Measurements from ENCODE around the gene AMN.

AMN gene

DNA sequence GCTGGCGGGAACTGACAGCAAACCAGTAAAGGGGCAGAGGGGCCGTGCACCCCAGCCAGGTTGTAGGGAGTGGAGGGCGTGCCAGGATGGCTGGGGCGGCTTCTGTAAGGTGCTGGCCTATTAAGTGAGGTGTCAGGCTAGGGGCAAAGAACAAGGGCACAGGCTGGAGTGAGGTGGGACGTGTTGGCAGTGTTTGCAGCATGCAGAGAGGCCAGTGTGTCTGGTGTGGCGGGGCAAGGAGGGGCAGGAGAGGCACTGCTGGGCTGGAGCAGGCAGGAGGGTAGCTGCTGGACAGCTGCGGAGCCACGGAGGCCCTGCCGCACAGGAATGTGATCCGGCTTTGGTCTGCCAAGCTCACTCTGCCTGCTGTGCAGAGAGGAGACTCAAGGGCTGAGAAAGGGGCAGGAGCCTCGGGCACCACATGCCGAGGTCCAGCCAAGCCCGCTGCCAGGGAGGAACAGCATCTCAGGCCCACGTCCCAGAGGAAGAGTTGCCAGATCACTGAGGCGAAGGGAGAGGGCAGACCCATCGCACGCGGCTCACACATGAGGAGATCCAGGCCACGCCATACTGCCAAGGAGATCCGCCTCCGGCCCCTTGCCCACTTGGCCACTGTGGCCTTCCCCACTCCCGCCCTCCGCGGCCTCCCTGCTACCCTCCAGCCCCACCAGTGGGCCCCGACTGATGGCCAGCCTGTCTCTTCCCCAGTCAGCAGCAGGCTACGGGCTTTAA, 46.8 kb downstream of the AMN start:
- DNase-seq, result no peak

DNA sequence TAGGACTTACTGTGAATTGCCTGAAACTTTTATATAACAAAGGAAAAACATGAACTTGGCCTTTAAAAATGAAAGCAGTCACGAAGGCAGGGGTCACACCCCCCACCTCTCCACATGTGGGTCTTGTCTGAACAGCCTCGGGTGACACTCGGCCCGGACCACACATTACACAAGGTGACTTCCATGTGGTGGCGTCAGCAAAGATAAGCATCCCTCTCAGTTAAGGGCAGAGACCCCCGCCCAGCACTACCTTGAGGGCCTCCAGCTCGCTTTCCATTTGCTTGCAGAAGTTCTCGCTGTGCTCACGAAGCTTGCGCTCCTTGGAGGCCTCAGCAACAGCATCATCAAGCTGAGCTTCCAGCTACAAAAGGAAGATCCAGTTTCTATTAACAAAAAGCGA, 47.4 kb downstream of the AMN start:
- DNase-seq, result no peak

DNA sequence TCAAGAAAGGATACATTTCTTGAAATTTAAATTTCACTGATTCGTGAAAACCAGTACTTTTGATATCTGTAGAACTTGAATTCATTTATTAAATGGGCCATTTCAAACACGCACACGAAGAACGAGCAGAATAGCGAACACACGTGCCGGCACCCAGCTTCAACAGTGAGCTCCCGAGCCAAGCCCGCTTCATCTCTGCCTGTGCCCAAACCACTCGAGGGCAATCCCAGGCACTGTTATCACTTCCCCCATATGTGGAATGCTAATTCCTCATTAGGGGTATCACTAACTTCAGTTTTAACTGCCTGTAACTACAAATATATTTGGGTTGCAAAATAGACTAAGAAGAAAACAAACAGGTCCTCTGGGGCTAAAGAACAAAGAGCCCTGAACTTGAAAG, 48.0 kb downstream of the AMN start:
- no peak for DNase-seq

DNA sequence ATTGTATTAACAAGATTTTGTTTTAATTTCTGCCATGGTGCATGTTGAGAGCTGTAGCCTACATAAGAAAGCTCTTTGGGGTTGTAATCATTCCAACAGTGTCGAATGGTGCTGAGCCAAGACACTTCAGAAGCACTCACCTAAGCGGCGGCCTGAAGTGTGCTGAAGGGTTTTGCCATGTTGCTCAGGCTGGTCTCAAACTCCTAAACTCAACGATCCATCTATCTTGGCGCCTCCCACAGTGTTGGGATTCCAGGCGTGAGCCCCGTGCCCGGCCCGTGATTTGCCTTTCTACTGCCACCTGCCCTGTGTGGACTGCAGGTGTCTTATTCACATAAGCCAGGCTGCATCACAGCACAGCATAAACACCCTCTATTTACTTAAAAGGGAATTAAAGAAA, 48.9 kb downstream of the AMN start:
- DNase-seq, result no peak

DNA sequence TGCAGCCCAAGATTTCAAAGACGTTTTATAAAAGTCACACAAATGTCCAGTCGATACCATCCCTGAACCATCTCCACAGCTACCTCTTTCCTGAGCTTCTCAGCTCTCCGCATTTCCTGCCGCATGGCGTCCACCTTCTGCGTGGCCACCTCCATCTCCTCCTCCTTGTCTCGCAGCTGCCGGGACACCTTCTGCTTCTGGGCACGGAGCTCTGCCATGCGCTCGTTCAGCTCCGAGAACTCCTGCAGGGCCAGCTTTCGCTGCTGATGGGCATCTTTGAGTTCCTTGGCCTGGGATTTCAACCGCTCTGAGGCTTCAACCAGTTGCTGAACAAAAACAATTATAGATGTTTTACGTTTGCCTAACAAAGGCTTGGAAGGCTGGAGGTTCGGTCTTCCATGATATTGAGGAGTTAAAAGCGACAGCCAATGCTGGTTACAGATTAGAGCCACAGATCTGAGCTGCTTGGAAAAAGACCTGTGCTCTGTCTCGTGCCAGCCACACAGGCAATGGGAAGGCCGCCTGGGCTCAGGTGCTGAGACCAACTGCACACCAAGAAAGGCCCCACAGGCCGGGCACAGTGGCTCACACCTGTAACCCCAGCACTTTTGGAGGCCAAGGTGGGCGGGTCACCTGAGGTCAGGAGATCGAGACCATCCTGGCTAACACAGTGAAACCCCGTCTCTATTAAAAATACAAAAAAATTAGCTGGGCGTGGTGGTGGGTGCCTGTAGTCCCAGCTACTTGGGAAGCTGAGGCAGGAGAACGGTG, 49.6 kb downstream of the AMN start:
- no peak for DNase-seq

DNA sequence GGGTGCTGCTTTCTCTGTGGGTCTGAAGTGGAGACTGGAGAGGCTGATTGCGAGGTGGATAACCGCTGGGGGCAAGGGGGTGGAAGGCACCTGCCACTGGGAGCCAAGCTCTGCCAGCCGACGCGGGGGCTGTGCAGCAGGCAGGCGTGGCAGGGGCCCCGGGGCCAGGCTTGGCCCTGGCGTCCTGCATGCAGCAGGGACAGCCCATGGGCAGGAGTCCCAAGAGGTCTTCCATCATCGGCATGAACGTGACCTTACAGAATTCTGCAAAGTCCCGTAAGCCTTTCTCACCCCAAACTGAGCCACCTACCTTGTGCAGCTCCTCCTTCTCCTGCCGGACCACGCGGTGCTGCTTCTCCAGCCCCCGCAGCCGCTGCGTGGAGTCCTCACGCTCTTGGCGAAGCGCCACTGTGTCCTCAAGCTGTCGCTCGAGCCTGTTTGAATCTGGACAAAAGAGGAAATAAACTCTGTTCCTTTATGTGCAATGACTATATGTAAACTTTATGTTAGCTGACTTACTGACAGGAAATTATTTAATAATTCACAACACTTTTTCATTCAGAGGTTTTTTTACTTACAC, 51.3 kb downstream of the AMN start:
- DNase-seq, result no peak

DNA sequence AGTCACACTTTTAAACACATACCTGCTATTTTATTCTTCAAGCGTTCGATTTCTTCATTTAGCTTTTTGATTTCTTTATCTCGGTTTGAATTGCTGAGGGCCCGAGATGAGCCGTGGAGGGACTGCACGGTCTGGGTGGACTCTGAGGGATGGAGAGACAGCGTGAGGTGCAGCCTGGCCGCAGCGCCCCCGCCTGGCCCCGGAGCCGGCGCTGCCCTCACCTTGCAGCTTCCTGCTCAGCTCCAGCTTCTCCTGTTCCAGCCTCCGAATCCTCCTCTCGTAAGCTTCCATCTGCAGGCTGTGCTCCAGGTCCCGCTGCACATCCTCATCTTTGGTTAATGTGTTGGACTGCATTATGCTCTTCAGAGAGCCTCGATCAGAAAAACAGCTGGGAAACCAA, 53.2 kb downstream of the AMN start:
- no peak for DNase-seq

DNA sequence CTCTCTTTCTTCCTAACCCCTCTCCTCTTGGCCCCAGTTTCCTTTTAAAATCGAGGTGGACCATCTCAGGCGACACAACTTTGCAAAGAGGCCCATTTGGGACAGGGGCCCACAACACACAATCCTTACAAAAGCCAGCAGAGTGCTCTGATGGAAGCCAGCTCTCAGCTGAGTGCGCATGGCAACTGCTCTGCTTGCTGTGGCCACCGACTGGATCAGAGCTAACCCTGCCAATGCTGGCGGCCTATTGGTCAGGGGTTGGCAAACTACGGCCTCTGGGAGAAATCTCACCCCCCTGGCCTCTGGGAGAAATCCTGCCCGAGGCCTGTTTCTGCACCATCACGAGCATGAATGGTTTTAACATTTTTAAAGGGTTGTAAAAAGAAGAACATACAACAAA, 55.0 kb downstream of the AMN start:
- no peak for DNase-seq

DNA sequence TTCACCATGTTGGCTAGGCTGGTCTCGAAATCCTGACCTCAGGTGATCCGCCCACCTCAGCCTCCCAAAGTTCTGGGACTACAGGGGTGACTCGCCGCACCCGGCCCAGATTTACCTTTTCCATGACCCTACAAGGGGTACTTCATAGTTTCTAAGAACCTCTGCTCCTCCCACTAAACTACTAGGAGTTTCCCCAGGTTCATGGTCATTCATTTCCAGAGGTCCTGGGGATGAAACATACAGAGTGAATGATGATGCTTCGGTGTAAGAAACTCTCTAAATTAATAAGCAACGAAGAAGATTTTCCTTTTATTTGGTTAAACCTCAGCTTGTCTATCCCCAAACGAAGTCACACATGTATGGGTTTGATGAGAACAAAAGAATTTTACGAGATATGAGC, 56.9 kb downstream of the AMN start:
- no peak for DNase-seq

DNA sequence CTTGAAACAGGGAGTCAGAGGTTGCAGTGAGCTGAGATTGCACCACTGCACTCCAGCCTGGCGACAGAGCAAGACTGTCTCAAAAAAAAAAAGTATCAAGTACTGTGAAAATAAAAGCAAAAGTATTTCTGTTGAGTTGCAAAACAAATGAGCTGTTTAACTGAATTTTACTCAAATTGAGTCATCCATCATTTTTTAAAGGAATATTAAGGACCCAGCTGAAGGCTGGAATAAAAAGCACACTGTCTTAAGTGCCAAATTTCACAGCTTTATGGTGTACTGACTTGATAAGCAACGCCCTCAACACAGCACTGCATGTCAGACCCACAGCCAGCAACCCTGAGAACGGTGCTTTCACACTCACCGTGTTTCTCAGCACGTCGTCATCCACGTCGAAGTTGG, 57.9 kb downstream of the AMN start:
- DNase-seq, result no peak

Measured in fibroblast of skin of right biceps (primary cell).